HepG2 (cell line): ENCODE data around the gene DEFB108B. TPM values are rescaled to one million over a fixed set of nuclear protein-coding genes. Genes with fewer than 3 reads are reported as not detected.
"Not testable (repeated sequence)": the region's sequence is repeated elsewhere in the genome, so short reads cannot be mapped to it uniquely, and the experiment has no call there.

Experiments
- ATAC-seq: fragments of 200-7000 bp; cut with Tn5 transposase; 3 replicates; pipeline ENCODE4 v1.9.1; 2020; ENCODE audit warnings: mild to moderate bottlenecking, moderate library complexity
- BruUV-seq: library from RNA; stranded (reverse); fragments of 400-500 nt; replicated peaks from 2 replicates; lab custom pipeline; 2021; lab: Mats Ljungman, UMichigan
- CTCF ChIA-PET: fragments of 300-600 bp; formaldehyde crosslinking; extraction: SDS; loops from one replicate; lab custom pipeline; 2021; ENCODE audit warnings: low total read pairs, inconsistent platforms, low intra/inter-chr PET ratio; lab: Yijun Ruan, JAX
- POLR2A ChIA-PET: fragments of 350-600 bp; sonication (Branson Sonifier 250); formaldehyde crosslinking; loops from one replicate; lab custom pipeline; 2020; ENCODE audit warnings: antibody characterized with exemption, inconsistent platforms; lab: Yijun Ruan, JAX
- DNase-seq: peaks from one replicate; pipeline ENCODE4 v3.0.0-alpha.2; 2015; ENCODE audit warnings: low spot score
- FAIRE-seq: peaks from 3 replicates; lab custom pipeline; 2011; peaks lifted over from hg19 to GRCh38; lab: Jason Lieb, UNC
- H2AFZ ChIP-seq: one replicate; pipeline ENCODE4 v1.6.1; 2011; ENCODE audit warnings: low read length, inconsistent platforms
- H3K27ac ChIP-seq: fragments of 300-600 bp; 3 replicates; pipeline ENCODE4 v1.8.0; 2011; ENCODE audit warnings: mixed run types, mild to moderate bottlenecking, mixed read lengths, low read length, inconsistent platforms; ENCODE audit not compliant: insufficient read depth; ENCODE audit errors: extremely low read length
- H3K27me3 ChIP-seq, 2 experiments: fragments of 200-600 bp in 1 of 2; 2 replicates in 1 of 2; 3 replicates in 1 of 2; pipeline versions ENCODE4 v1.6.0 to v1.8.0; 2011; ENCODE audit warnings: low read length in 2 of 2, mild to moderate bottlenecking in 2 of 2, moderate library complexity in 2 of 2, inconsistent platforms in 1 of 2; ENCODE audit not compliant: insufficient read depth in 2 of 2, control insufficient read depth in 1 of 2
- H3K36me3 ChIP-seq, 2 experiments: fragments of 200-600 bp in 1 of 2; replicated peaks in 1 of 2; 2 replicates in 1 of 2; 3 replicates in 1 of 2; pipeline versions ENCODE4 v1.5.1 to v1.8.0; 2011; ENCODE audit warnings: low read length in 2 of 2, inconsistent platforms in 1 of 2; ENCODE audit not compliant: insufficient read depth in 2 of 2, control insufficient read depth in 1 of 2
- H3K4me1 ChIP-seq: 2 replicates; pipeline ENCODE4 v1.5.1; 2012; ENCODE audit warnings: low read length, inconsistent platforms; ENCODE audit not compliant: insufficient read depth
- H3K4me2 ChIP-seq: 2 replicates; pipeline ENCODE4 v1.6.0; 2011; ENCODE audit warnings: low read depth, low read length, inconsistent platforms
- H3K4me3 ChIP-seq, 3 experiments: fragments of 200-600 bp in 1 of 3; sonication (generic), shearing (Covaris generic) in 1 of 3; replicated peaks in 1 of 3; 2 replicates each; pipeline ENCODE4 v1.5.1; 2011 to 2016; ENCODE audit warnings: low read length in 3 of 3, inconsistent platforms in 2 of 3, low read depth in 2 of 3, mild to moderate bottlenecking in 2 of 3, control low read depth in 1 of 3, mixed read lengths in 1 of 3; ENCODE audit not compliant: insufficient read depth in 1 of 3
- H3K79me2 ChIP-seq: one replicate; pipeline ENCODE4 v1.6.1; 2011; ENCODE audit warnings: low read length, inconsistent platforms; ENCODE audit not compliant: insufficient read depth
- H3K9ac ChIP-seq: 2 replicates; pipeline ENCODE4 v1.6.0; 2011; ENCODE audit warnings: mild to moderate bottlenecking, low read depth, low read length, inconsistent platforms; ENCODE audit not compliant: insufficient read depth
- H3K9me3 ChIP-seq: 2 replicates; pipeline ENCODE4 v1.5.1; 2012; ENCODE audit warnings: mild to moderate bottlenecking, low read length
- H4K20me1 ChIP-seq: 2 replicates; pipeline ENCODE4 v1.6.0; 2011; ENCODE audit warnings: inconsistent platforms, mild to moderate bottlenecking, low read length, moderate library complexity; ENCODE audit not compliant: insufficient read depth
- ETV5 ChIP-seq: IDR thresholded peaks from 2 replicates; pipeline ENCODE4 v1.6.1; 2018; ENCODE audit warnings: missing biosample characterization, missing genetic modification reagents, inconsistent platforms, borderline replicate concordance
- GABPA ChIP-seq, 2 experiments: IDR thresholded peaks; 2 replicates each; pipeline ENCODE4 v1.6.1; 2011 to 2016; ENCODE audit warnings: low read depth in 2 of 2, low read length in 1 of 2, missing biosample characterization in 1 of 2, missing genetic modification characterization in 1 of 2
- PHF8 ChIP-seq: sonication (generic); formaldehyde crosslinking; IDR thresholded peaks from 2 replicates; pipeline ENCODE4 v1.5.0; 2020; ENCODE audit warnings: missing genetic modification reagents
- RAD21 ChIP-seq: fragments of 450-650 bp; formaldehyde crosslinking; IDR thresholded peaks from 2 replicates; pipeline ENCODE4 v1.5.0; 2020; ENCODE audit warnings: mild to moderate bottlenecking
- RBFOX2 ChIP-seq: fragments of 200-400 bp; formaldehyde crosslinking; IDR thresholded peaks from 2 replicates; pipeline ENCODE4 v1.6.1; 2017; ENCODE audit warnings: low read depth, mild to moderate bottlenecking, low read length
- STAG1 ChIP-seq: sonication (generic); formaldehyde crosslinking; IDR thresholded peaks from 2 replicates; pipeline ENCODE4 v1.4.0; 2020; ENCODE audit warnings: missing genetic modification reagents
- ZFX ChIP-seq: sonication (generic); formaldehyde crosslinking; IDR thresholded peaks from 2 replicates; pipeline ENCODE4 v1.4.0; 2020; ENCODE audit warnings: mild to moderate bottlenecking, low read depth, missing genetic modification reagents, moderate library complexity
- ZFY ChIP-seq: sonication (generic); formaldehyde crosslinking; IDR thresholded peaks from 2 replicates; pipeline ENCODE4 v1.4.0; 2020; ENCODE audit warnings: missing genetic modification reagents
- WGBS: methylation state at CpG from one replicate; pipeline ENCODE4 v1.1.6; 2017; ENCODE audit warnings: low lambda C conversion rate; 5-methylcytosine and 5-hydroxymethylcytosine counted together
- in situ Hi-C: cut with HindIII; loops from 2 replicates; pipeline ENCODE4 v1.10.0; 2017; ENCODE audit warnings: low pct_unique_long_range_greater_than_20kb; ENCODE audit not compliant: extremely low pct_ligation_motif_present
- intact Hi-C: fragments of 100-400 bp; cut with micrococcal nuclease; formaldehyde crosslinking; loops from one replicate; pipeline ENCODE4 v1.10.0; 2022; ENCODE audit not compliant: unreplicated experiment
- polyA plus RNA-seq, 8 experiments: library from polyadenylated mRNA; depleted of rRNA in 3 of 8; stranded (reverse) in 7 of 8; unstranded in 1 of 8; fragments of >200 nt; fragmentation: Illumina TruSeq in 4 of 8; extraction: Trizol in 4 of 8; gene quantifications; 2 replicates each; pipeline versions ENCODE4 v1.2.1 to v1.2.3, GENCODE V29; 2011 to 2016; ENCODE audit warnings: low read depth in 4 of 8, missing spikeins in 1 of 8, mixed read lengths in 1 of 8; ENCODE audit not compliant: insufficient read depth in 1 of 8
- total RNA-seq, 5 experiments: library from RNA; depleted of rRNA; stranded (reverse); fragments of >200 nt; fragmentation: Illumina TruSeq; extraction: Trizol; gene quantifications; 2 replicates each; pipeline ENCODE4 v1.2.3, GENCODE V29; 2016; ENCODE audit warnings: low read depth in 1 of 5
- TF ChIP-seq, protein P1 (sequence below): sonication (generic); formaldehyde crosslinking; IDR thresholded peaks from 2 replicates; pipeline ENCODE4 v1.5.1; 2020; ENCODE audit warnings: mild to moderate bottlenecking, missing genetic modification reagents, moderate library complexity
- TF ChIP-seq, protein P2 (sequence below): sonication (generic); formaldehyde crosslinking; IDR thresholded peaks from 2 replicates; pipeline ENCODE4 v1.5.0; 2020; ENCODE audit warnings: mild to moderate bottlenecking, missing genetic modification reagents, moderate library complexity

DEFB108B gene
- total and polyA plus RNA-seq, 2 of the 13 experiments (the other 11 are each of a cell fraction or from before 2014, with no cell fraction given), result not detected

DNA sequence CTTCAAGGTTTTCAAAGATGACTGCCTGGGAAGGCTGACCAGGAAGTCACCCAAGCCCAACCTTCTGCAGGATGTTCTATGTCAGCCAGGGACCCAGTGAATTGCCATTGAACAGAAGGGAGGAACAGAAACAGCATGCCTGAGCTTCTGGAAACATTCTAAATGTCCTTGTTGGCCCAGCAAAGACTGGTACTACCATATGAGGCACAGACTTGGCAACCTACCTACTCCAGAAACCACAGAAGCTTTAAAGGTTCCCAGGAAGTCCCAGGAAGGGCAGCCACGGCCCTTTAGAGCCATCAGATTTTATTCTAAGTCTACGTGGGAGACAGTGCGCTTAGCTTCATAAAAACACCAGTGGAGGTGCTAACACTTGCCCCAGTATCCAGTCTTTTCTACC lies 20.5 kb upstream of the DEFB108B start:
- H3K79me2 ChIP-seq, H3K36me3 ChIP-seq, H3K4me3 ChIP-seq, in situ Hi-C loops, H3K9me3 ChIP-seq, DNase-seq, H2AFZ ChIP-seq, H3K9ac ChIP-seq, H3K27me3 ChIP-seq, FAIRE-seq, H3K4me1 ChIP-seq, ATAC-seq, H4K20me1 ChIP-seq, intact Hi-C loops, CTCF ChIA-PET, H3K4me2 ChIP-seq, H3K27ac ChIP-seq, POLR2A ChIA-PET: not testable (repeated sequence)
- BruUV-seq, result TSS peak; percentile 57
- 88% methylated on average over 3 of the region's 3 CpGs for whole genome bisulfite sequencing

DNA sequence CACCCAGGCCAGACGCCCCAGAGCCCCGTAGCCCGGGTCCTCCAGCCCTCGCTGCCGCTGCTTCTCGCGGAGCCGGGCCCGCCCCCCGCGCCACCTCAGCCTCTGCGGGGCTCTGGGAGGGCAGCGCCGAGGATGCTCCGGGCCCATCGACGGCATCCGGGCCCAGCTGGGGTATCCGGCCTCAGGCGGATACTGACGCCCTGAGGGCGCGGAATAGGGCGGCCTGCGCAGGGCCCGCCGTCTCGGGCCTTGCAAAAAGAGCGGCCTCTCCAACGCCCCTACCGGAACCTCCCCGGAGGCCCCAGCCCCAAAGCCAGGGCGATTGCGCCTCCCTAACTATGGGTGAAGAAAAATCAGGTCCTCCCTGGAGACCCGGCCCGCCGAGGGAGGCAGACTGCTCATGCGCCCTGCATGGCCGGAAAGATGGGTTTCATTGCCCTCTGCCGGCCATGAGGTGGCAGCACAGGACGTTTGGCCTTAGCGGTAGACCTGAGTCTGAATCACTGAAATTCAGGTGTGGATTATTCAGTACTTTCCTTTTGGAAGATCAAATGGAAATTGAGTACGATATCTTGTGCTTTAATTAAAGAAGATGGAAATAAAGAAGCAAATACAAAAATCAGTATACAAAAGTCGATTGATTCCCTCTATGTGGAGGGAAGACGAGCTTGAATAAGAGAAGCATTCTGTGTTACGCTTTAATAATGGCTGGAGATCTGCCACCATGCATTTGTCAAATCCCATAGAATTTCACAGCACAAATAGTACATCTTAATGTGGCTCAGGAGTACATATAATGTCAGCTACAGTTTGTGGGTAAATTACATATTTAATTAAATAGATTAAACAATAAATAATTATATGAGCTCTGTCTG lies 19.3 kb upstream of the DEFB108B start:
- BruUV-seq; H3K27ac ChIP-seq; H3K4me1 ChIP-seq; H3K27me3 ChIP-seq; H3K79me2 ChIP-seq; intact Hi-C loops; H2AFZ ChIP-seq; POLR2A ChIA-PET; FAIRE-seq; in situ Hi-C loops; H4K20me1 ChIP-seq; H3K9me3 ChIP-seq; H3K36me3 ChIP-seq; TF ChIP-seq GABPA (IDR thresholded peaks at IDR 0.05; ENCODE audit: low read depth, low read length): not testable (repeated sequence)
- Histone ChIP-seq H3K4me2 (peak overlapping the region; percentile 53), H3K4me3 (peak overlapping the region; percentile 50 to 63 (median 52); a peak in 5 of 6 replicates), H3K9ac (peak overlapping the region; percentile 49; the same call in 1 of the 2 replicates)
- CTCF ChIA-PET, result interaction anchor here (1.4 kb wide), 1 partner anchor 13 kb away, joined by 8 read pairs; no protein-coding TSS in a partner anchor
- WGBS, result 16% methylated on average over 11 of the region's 46 CpGs
- ATAC-seq, result peak; percentile 70
- peak; percentile 64 for DNase-seq
- TF ChIP-seq RBFOX2 (peak; percentile 26; the same call in 1 of the 2 replicates), ZFY (CRISPR knock-in tag) (peak; percentile 50; the same call in 1 of the 2 replicates), PHF8 (CRISPR knock-in tag) (peak; percentile 54), STAG1 (CRISPR knock-in tag) (peak; percentile 70), GABPA (CRISPR knock-in tag; IDR thresholded peaks at IDR 0.05; ENCODE audit: low read depth) (0 out of 2 replicates have a peak, but pooled peaks have one; percentile 11), RAD21 (CRISPR knock-in tag) (peak; percentile 45; the same call in 1 of the 2 replicates), ETV5 (CRISPR knock-in tag) (peak; percentile 54; the same call in 1 of the 2 replicates), ZFX (CRISPR knock-in tag) (peak; percentile 52)
- TF ChIP-seq, protein P1, sequence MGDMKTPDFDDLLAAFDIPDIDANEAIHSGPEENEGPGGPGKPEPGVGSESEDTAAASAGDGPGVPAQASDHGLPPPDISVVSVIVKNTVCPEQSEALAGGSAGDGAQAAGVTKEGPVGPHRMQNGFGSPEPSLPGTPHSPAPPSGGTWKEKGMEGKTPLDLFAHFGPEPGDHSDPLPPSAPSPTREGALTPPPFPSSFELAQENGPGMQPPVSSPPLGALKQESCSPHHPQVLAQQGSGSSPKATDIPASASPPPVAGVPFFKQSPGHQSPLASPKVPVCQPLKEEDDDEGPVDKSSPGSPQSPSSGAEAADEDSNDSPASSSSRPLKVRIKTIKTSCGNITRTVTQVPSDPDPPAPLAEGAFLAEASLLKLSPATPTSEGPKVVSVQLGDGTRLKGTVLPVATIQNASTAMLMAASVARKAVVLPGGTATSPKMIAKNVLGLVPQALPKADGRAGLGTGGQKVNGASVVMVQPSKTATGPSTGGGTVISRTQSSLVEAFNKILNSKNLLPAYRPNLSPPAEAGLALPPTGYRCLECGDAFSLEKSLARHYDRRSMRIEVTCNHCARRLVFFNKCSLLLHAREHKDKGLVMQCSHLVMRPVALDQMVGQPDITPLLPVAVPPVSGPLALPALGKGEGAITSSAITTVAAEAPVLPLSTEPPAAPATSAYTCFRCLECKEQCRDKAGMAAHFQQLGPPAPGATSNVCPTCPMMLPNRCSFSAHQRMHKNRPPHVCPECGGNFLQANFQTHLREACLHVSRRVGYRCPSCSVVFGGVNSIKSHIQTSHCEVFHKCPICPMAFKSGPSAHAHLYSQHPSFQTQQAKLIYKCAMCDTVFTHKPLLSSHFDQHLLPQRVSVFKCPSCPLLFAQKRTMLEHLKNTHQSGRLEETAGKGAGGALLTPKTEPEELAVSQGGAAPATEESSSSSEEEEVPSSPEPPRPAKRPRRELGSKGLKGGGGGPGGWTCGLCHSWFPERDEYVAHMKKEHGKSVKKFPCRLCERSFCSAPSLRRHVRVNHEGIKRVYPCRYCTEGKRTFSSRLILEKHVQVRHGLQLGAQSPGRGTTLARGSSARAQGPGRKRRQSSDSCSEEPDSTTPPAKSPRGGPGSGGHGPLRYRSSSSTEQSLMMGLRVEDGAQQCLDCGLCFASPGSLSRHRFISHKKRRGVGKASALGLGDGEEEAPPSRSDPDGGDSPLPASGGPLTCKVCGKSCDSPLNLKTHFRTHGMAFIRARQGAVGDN (CRISPR knock-in tag), result peak; percentile 48
- TF ChIP-seq, protein P2, sequence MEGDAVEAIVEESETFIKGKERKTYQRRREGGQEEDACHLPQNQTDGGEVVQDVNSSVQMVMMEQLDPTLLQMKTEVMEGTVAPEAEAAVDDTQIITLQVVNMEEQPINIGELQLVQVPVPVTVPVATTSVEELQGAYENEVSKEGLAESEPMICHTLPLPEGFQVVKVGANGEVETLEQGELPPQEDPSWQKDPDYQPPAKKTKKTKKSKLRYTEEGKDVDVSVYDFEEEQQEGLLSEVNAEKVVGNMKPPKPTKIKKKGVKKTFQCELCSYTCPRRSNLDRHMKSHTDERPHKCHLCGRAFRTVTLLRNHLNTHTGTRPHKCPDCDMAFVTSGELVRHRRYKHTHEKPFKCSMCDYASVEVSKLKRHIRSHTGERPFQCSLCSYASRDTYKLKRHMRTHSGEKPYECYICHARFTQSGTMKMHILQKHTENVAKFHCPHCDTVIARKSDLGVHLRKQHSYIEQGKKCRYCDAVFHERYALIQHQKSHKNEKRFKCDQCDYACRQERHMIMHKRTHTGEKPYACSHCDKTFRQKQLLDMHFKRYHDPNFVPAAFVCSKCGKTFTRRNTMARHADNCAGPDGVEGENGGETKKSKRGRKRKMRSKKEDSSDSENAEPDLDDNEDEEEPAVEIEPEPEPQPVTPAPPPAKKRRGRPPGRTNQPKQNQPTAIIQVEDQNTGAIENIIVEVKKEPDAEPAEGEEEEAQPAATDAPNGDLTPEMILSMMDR (CRISPR knock-in tag), result peak; percentile 78
